HG03159 (cell line): ENCODE measurements around the gene CDC42BPG.
"Not testable (repeated sequence)": the region's sequence is repeated elsewhere in the genome, so short reads cannot be mapped to it uniquely, and the experiment has no call there.

Experiments
- ATAC-seq: cut with Tn5 transposase; IDR thresholded peaks from one replicate; pipeline ENCODE4 v1.9.1; 2021; ENCODE audit warnings: mild to moderate bottlenecking, moderate library complexity; ENCODE audit not compliant: unreplicated experiment

Gene CDC42BPG

GRCh38 chr11:64852804-64853509, 8.5 kb upstream of the CDC42BPG start:
- no peak for ATAC-seq

GRCh38 chr11:64851831-64852351, 7.4 kb upstream of the CDC42BPG start:
- no peak for ATAC-seq

- peak; percentile 57 for ATAC-seq
Measured at GRCh38 chr11:64850979-64851567, 6.6 kb upstream of the CDC42BPG start.

DNA sequence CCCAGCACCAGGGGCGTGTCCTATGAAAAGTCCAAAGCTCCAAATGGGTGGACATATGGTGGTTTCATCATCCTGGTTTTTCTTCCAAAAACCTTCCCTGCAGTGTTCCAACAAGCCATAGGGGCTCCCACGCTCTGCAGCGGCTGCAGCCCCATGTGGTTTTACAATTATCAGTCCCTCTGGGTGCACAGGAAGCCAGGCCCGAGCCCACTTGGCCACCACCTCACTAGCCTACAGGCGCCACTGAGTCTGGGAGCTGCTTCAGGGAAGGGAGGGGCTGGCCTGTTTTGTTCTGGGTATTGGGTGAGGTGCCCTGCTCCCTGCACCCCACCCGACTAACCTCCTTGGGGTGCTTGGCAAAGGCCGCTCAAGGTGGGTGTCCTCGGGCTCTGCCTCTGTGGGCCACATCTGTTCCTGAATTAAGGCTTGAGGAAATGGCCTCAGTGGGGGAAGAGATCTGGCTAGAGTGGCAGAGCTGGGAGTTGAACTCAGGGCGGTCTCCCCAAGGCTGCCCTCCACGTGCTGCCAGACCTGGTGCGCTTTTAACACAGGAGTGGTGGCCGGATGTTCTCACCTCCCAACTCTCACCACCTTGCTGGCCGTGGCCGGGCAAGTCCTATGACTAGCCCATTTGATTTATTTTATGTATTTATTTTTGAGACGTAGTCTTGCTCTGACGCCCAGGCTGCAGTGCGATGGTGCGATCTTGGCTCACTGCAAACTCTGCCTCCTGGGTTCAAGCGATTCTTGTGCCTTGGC, 5.3 kb upstream of the CDC42BPG start:
- ATAC-seq, result no peak

DNA sequence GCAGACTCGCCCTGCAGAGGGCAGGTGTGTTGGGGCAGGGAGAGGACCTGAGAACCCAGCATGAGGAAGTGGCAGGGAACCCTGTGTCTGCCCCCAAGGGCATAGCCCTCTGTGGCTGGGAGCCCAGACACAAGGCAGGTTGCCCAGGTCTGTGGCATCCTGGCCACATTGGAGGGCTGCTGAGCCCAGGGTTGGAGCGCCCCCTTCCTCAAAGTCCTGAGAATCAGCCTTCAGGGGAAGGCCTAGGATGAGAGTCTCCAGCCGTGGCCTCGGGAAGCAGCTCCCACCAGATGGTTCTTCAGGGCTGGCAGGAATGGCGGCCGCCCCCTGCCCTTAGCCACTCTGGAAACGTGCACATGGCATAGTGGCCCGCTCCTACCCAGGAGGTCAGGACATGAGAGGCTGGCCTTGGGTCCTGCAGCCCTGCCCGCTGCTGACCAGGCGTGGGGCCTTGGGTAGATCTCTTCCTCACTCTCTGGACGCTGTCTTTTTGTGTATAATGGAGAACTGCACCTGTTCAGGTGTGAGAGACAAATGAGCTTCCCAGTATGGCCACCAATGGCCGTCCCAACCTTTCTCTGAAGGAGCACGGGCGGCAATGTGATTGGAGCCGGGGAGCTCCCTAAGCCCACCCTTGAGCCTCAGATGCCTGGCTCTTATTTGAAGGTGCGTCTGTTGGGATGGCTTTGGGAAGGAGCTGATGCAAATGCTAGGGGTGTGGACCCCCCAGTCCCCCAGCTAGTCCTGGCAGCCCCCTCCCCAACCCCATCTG, 4.6 kb upstream of the CDC42BPG start:
- ATAC-seq, result no peak

DNA sequence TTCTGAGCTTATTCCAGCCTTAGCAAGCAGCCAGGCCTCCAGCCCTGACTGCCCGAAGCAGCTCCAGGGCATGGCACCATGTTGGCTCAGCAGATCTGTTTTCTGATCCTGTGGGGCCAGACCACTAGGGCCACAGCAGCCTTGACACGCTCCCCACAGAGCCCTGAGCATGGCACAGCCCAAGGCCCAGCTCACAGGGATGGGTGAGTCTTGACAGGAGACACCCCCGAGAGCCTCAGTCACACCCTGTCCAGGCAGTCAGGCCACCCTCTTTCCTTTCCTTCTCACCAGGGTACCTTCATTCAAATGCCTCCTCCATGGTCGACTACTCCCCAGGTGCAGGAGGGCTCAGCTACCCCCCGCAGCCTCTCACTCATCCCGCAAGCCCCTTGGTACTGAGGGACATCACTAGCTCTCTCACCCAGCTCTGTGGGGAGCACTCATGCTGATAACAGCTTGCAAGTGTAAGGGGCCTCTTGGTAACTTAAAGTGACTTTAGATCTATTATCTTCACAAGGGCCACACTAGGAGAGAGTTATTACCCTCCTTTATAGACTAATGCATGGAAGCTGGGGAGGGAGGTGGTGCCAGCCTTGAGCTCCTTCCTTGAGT, 3.9 kb upstream of the CDC42BPG start:
- ATAC-seq, result no peak

- no peak for ATAC-seq
Measured at GRCh38 chr11:64846998-64847666, 2.7 kb upstream of the CDC42BPG start.

DNA sequence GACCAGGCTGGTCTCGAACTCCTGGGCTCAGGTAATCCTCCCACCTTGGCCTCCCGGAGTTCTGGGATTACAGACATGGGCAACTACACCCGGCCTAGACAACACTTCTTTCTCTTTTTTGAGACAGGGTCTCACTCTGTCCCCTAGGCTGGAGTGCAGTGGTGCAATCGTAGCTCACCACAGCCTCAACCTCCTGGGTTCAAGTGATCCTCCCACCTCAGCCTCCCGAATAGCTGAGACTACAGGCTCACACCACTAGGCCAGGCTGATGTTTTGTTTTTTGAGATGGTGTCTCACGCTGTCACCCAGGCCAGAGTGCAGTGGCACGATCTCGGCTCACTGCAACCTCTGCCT, 1.3 kb upstream of the CDC42BPG start:
- not testable (repeated sequence) for ATAC-seq

DNA sequence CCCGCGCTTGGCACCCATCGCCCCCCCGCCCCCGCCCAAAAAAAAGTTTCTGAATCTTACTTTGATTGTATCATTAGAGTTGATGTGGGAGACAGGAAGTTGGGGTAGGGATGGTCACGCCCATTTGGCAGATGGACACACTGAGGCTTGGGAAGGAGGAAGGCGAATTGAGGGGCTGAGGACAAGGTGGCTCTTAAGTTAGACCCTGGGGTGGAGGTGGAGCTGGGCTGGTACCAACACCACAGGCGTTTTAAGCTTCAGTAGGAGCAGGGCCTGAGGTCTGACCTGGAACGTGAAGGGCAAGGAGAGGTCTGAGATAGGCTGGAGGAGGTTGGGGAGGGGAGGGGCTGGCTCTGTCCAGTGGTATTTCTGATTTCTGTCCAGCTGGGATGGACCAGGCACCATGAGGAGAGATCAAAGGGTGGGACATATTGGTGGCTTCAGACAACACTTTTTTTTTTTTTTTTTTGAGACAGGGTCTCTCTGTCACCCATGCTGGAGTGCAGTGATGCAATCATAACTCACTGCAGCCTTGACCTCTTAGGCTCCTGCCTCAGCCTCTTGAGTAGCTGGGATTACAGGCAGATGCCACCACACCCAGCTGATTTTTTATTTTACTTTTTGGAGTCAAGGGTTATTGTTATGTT, 799 bp upstream of the CDC42BPG start:
- no peak for ATAC-seq

DNA sequence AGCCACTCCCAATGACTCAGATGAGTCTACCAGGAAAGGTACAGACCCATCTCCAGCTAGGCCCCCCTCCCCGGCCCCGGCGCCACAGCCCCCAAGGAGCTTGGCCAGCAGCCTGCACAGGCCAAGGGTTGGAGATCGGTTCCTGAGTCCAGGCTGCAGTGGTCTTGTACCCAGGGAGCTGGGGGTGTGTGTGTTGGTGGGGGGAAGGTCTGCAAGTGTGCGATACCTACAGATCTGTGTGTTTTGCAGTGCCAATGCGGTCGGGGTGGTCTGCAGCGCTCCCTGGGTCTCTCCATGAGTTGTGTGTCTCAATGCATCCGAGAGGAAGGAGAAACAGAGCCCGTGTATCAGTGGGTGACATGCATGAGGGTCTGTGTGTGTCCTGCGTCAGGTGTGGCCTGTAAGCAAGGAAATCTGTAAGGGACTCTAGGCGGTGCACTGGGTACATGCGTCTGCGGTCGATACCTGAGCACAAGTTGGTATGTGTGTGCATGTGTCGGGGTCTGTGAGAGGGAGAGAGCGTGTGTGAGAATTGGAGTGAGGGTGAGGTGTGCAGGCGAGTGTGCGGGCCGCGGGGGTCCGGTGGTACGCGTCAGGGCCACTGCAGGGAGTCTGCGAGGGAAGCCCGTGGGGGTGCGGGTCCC, 645 bp downstream of the CDC42BPG start:
- ATAC-seq, result no peak

GRCh38 chr11:64842851-64843685, 1.4 kb downstream of the CDC42BPG start:
- ATAC-seq, result no peak

DNA sequence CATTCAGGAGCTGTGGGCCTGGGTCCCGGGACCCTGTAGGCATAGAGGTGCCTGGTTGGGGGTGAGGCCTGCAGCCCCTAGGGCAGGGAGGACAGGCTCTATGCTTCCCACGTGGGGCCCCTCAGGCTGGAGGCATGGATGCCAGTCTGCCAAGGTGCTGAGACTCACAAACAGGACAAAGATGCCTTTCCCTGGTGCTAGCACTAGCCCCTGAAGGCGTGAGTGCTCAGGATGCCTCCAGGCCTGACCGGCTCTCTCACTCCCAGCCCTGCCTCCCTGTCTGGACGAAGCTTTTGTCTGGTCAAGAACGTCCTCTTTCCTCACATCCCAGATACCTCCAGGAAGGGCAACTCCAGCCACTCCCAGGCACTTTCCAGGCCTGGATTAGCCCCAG, 2.1 kb downstream of the CDC42BPG start:
- no peak for ATAC-seq

DNA sequence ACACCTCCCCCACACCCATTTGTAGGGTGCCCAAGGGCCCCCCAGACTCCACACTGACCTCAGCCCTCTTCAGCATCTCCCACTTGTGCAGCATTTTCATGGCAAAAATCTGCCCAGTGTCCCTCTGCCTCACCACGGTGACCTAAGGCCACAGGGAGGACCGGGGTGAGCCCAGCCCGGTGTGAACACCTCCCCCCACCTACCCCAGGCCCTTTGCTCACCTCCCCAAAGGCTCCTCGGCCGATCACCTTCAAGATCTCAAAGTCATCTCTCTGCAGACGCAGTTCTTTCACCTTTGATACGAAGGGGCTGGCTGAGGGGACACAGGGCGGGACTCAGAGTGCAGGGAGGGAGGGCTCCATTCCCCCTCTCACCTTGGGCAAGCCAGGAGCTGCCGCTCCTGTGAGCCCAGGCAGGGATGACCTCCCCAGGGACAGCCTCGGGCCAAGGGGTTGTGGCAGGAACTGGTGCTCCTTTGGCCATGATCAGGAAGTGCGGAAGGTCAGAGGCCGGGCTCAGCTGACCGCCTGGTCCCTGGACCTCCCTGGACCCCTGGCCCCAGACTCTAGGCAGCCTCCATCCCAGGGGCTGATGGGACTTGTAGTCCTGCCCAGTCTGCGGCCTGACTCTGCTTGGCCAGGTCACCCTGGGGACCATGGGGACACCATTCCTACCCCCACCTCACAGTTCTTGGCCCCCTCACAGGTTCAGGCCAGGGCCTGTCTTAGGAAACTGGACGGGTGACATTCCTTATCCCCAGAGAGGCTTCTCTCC, 2.7 kb downstream of the CDC42BPG start:
- no peak for ATAC-seq

- ATAC-seq, result no peak
Measured at GRCh38 chr11:64839887-64840782, 4.3 kb downstream of the CDC42BPG start.

GRCh38 chr11:64839335-64839734, 5.1 kb downstream of the CDC42BPG start:
- no peak for ATAC-seq

- ATAC-seq, result no peak
Measured at GRCh38 chr11:64838600-64839334, 5.7 kb downstream of the CDC42BPG start.
